ENCODE measurements around the gene AK6.

AK6 gene

DNA sequence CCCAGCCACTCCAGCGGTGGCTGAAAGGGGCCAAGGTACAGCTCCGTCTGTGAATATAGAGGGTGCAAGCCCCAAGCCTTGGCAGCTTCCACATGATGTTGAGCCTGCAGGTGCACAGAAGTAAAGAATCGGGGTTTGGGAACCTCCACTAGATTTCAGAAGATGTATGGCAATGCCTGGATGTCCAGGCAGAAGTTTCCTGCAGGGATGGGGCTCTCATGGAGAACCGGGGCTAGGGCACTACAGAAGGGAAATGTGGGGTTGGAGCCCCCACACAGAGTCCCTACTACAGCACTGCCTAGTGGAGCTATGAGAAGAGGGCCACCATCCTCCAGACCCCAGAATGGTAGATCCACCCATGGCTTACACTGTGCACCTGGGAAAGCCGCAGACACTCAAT is 59.9 kb downstream of the AK6 start:
- H3K27me3 ChIP-seq (ENCODE audit: control insufficient read depth in 1 of 2, insufficient read depth in 2 of 2, low read length in 2 of 2) = no peaks in the 10 kb centered on the region
- peaks cover 6 to 7% of the 10 kb centered on the region in 2 donors for H3K36me3 ChIP-seq (ENCODE audit: control insufficient read depth in 2 of 2, insufficient read depth in 2 of 2, low read length in 2 of 2)
- no peak overlapping the region for H3K4me3 ChIP-seq (ENCODE audit: low read length in 2 of 2)
- H3K4me1 ChIP-seq (ENCODE audit: control insufficient read depth, insufficient read depth, low read length) = no peaks in the 10 kb centered on the region
- no peak overlapping the region for H3K9ac ChIP-seq (ENCODE audit: low read length in 2 of 2)
- no peak overlapping the region for H3K27ac ChIP-seq (ENCODE audit: low read length)
- no peaks in the 10 kb centered on the region for H3K9me3 ChIP-seq (ENCODE audit: control insufficient read depth in 2 of 2, low read length in 2 of 2)

DNA sequence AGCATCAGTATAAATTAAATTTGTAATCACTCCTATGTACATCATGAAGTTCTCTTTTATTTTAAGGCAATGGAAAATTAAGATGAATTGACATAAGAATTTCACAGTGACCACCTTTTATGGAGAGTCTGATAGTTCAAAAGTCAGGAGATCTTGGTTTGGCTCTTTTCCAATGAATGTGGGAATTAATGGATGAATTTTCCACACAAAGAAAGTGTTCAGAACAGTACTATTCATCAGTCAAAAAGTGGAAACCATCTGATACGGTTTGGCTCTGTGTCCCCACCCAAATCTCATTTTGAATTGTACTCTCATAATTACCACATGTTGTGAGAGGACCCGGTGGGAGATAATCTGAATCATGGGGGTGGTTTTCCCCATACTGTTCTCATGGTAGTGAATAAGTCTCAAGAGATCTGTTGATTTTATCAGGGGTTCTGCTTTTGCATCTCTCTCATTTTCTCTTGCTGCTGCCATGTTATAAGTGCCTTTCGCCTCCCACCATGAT is 61.2 kb downstream of the AK6 start:
- H3K4me3 ChIP-seq (ENCODE audit: low read length in 2 of 2) = no peak overlapping the region
- peaks cover under 1 to 3% of the 10 kb centered on the region in 2 donors for H3K36me3 ChIP-seq (ENCODE audit: control insufficient read depth in 2 of 2, insufficient read depth in 2 of 2, low read length in 2 of 2)

DNA sequence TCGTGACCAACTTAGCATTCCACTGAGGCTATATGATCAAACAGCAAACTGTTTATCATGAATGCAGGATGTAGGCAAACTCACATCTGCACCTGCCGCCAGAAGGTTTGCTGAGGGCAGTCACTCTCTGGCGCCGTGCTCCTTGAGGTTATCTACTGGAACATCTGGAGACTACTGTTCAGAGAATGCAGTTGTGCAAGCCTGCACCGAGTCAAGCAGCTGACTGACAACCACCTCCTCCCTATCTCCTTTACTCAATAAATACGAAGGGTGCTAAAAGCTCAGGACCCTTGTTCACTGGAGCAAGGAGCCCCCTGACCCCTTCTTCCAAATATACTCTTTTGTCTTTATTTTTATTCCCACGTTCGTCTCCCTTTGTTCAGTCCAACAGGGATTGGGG is 63.8 kb downstream of the AK6 start:
- Histone ChIP-seq H3K27ac (ENCODE audit: low read length) (no peak overlapping the region), H3K9ac (ENCODE audit: low read length in 2 of 2) (no peak overlapping the region), H3K4me1 (ENCODE audit: control insufficient read depth, insufficient read depth, low read length) (no peaks in the 10 kb centered on the region), H3K27me3 (ENCODE audit: control insufficient read depth in 1 of 2, insufficient read depth in 2 of 2, low read length in 2 of 2) (no peaks in the 10 kb centered on the region), H3K9me3 (ENCODE audit: control insufficient read depth in 2 of 2, low read length in 2 of 2) (no peaks in the 10 kb centered on the region), H3K4me3 (ENCODE audit: low read length in 2 of 2) (no peak overlapping the region), H3K36me3 (ENCODE audit: control insufficient read depth in 2 of 2, insufficient read depth in 2 of 2, low read length in 2 of 2) (peaks cover 0 to 2% of the 10 kb centered on the region in 2 donors)

More for the DNA sequence above, 61.2 kb downstream of the AK6 start:
- Histone ChIP-seq H3K27me3 (ENCODE audit: control insufficient read depth in 1 of 2, insufficient read depth in 2 of 2, low read length in 2 of 2) (no peaks in the 10 kb centered on the region), H3K9ac (ENCODE audit: low read length in 2 of 2) (no peak overlapping the region), H3K9me3 (ENCODE audit: control insufficient read depth in 2 of 2, low read length in 2 of 2) (no peaks in the 10 kb centered on the region), H3K27ac (ENCODE audit: low read length) (no peak overlapping the region), H3K4me1 (ENCODE audit: control insufficient read depth, insufficient read depth, low read length) (no peaks in the 10 kb centered on the region)

Data from stomach smooth muscle (tissue), 2 donors.